ENCODE measurements around the gene SERGEF.

GRCh38 chr11:17883946-17884345, 128.9 kb downstream of the SERGEF start:
- TF ChIP-seq KDM1A (IDR thresholded peaks at IDR 0.05; ENCODE audit: borderline replicate concordance) (no peak), RCOR1 (conservative IDR thresholded peaks at IDR 0.05; ENCODE audit: low read depth, low read length) (no peak), ZBTB33 (IDR thresholded peaks at IDR 0.05) (no peak), EZH2 (IDR thresholded peaks at IDR 0.05; ENCODE audit: borderline replicate concordance, control insufficient read depth, low read depth, low read length) (no peak), PKNOX1 (IDR thresholded peaks at IDR 0.05) (no peak), SPI1 (IDR thresholded peaks at IDR 0.05; ENCODE audit: borderline replicate concordance, insufficient read depth, low read depth, low read length) (no peak), FOXM1 (IDR thresholded peaks at IDR 0.05; ENCODE audit: low read depth, low read length) (no peak), CEBPB (IDR thresholded peaks at IDR 0.05; ENCODE audit: borderline replicate concordance in 1 of 2, low read depth in 2 of 2, low read length in 2 of 2) (no peak), HDAC6 (IDR thresholded peaks at IDR 0.05; ENCODE audit: unreplicated experiment) (no peak), ATF2 (IDR thresholded peaks at IDR 0.05; ENCODE audit: low read length) (no peak)
- TF ChIP-seq, protein P1, sequence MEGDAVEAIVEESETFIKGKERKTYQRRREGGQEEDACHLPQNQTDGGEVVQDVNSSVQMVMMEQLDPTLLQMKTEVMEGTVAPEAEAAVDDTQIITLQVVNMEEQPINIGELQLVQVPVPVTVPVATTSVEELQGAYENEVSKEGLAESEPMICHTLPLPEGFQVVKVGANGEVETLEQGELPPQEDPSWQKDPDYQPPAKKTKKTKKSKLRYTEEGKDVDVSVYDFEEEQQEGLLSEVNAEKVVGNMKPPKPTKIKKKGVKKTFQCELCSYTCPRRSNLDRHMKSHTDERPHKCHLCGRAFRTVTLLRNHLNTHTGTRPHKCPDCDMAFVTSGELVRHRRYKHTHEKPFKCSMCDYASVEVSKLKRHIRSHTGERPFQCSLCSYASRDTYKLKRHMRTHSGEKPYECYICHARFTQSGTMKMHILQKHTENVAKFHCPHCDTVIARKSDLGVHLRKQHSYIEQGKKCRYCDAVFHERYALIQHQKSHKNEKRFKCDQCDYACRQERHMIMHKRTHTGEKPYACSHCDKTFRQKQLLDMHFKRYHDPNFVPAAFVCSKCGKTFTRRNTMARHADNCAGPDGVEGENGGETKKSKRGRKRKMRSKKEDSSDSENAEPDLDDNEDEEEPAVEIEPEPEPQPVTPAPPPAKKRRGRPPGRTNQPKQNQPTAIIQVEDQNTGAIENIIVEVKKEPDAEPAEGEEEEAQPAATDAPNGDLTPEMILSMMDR (IDR thresholded peaks at IDR 0.05 in 2 of 3, conservative IDR thresholded peaks at IDR 0.05 in 1 of 3; ENCODE audit: control insufficient read depth in 2 of 3, extremely low read depth in 1 of 3, insufficient read depth in 1 of 3, low read depth in 3 of 3, low read length in 3 of 3), result no peak
